ENCODE data around the gene YJU2.
A peak's percentile ranks its signal among the peaks of the same experiment; 100 is the strongest.

YJU2 gene

DNA sequence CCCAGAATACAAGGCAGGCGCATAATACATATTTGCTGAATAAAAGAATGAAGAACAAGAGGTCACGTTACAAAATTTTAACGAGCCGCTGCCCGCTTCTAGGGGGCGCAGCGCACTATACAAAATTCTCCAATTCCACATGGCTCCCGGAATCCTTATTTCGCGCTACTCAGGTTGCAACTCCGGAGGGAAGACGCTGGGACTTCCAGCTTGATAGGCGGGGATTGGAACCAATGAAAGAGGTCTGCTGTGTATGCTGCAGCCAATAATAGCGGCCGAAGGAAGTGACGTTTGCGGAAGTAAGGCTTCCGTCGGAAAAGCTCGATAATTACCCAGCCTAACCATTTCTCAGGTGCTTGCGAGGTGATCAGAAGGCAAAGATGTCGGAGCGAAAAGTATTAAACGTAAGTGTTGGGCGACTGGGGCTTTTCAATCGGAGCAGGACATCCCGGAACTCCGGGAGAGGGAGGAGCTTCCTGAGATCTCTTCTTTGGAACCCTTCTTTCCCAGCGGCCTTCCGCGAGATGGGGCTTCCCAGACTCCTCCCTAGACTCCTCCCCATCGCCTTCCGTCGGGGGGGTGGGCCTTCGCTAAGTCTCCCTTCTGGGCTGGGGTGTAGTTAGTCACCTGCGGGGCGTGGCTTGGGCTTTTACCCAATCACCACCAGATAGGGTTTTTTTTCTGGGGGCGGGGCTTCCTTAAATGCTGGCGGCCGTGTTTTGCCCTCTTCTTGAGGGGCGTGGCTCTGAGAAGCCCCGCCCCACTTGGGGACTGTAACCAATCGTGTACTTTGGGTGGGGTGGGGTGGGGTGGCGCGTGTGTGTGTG, at the start of gene YJU2:
Gene YJU2 (plus strand): TSS at position 314 of the 827 bp plus-strand sequence. CDS start 67 bp downstream, at position 381.
- peaks cover 9% of the 10 kb centered on the region for H3K36me3 Mint-ChIP-seq
- peak within 1 kb of the TSS; percentile 93 for H3K4me3 Mint-ChIP-seq
- peaks cover 2% of the 10 kb centered on the region for H3K9me3 Mint-ChIP-seq (ENCODE audit: low read depth)
- H3K4me1 Mint-ChIP-seq (ENCODE audit: low read depth): peaks cover 19% of the 10 kb centered on the region
- H3K27me3 Mint-ChIP-seq: peaks cover 2% of the 10 kb centered on the region
- H3K27ac Mint-ChIP-seq: peak within 1 kb of the TSS; percentile 97

GRCh38 chr19:4197228-4197624, 49.7 kb upstream of the YJU2 start:
- Mint-ChIP-seq H3K4me1 (ENCODE audit: low read depth) (peaks cover 12% of the 10 kb centered on the region), H3K36me3 (peaks cover 8% of the 10 kb centered on the region), H3K9me3 (ENCODE audit: low read depth) (no peaks in the 10 kb centered on the region), H3K27ac (peak overlapping the region; percentile 73), H3K27me3 (peaks cover 39% of the 10 kb centered on the region), H3K4me3 (peak overlapping the region; percentile 0)

- Mint-ChIP-seq H3K27me3 (peaks cover 39% of the 10 kb centered on the region), H3K36me3 (peaks cover 8% of the 10 kb centered on the region), H3K27ac (no peak overlapping the region), H3K4me1 (ENCODE audit: low read depth) (peaks cover 12% of the 10 kb centered on the region), H3K9me3 (ENCODE audit: low read depth) (no peaks in the 10 kb centered on the region), H3K4me3 (peak overlapping the region; percentile 0)
These were observed 49.0 kb upstream of the YJU2 start for GRCh38 chr19:4197625-4198466.

- Mint-ChIP-seq H3K4me1 (ENCODE audit: low read depth) (peaks cover 12% of the 10 kb centered on the region), H3K9me3 (ENCODE audit: low read depth) (no peaks in the 10 kb centered on the region), H3K4me3 (no peak overlapping the region), H3K36me3 (peaks cover 8% of the 10 kb centered on the region), H3K27ac (no peak overlapping the region), H3K27me3 (peaks cover 37% of the 10 kb centered on the region)
These were observed 48.3 kb upstream of the YJU2 start for GRCh38 chr19:4198467-4199126.

DNA sequence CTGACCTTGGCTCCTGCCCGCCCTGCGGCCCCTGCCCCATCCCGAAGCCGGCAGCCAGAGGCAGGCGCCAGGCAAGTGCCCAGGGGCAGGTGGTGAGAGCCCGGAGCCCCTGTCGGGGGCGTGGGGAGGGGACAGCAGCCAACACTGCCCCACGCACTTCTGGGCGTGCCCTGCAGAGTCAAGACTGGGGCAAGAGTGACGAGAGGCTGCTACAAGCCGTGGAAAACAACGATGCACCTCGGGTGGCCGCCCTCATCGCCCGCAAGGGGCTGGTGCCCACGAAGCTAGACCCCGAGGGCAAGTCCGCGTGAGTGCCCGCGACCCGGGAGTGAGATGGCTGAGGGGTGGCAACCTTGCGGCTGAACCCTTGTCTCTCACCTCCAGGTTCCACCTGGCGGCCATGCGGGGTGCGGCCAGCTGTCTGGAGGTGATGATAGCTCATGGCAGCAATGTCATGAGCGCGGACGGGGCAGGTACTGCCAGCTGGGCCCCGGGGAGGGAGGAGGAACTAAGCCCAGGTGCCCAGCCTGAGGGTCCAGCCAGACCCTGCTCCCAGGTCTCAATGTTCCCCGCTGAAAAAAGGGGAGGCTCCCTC, 47.1 kb upstream of the YJU2 start:
- peaks cover 28% of the 10 kb centered on the region for H3K27me3 Mint-ChIP-seq
- peaks cover 8% of the 10 kb centered on the region for H3K36me3 Mint-ChIP-seq

DNA sequence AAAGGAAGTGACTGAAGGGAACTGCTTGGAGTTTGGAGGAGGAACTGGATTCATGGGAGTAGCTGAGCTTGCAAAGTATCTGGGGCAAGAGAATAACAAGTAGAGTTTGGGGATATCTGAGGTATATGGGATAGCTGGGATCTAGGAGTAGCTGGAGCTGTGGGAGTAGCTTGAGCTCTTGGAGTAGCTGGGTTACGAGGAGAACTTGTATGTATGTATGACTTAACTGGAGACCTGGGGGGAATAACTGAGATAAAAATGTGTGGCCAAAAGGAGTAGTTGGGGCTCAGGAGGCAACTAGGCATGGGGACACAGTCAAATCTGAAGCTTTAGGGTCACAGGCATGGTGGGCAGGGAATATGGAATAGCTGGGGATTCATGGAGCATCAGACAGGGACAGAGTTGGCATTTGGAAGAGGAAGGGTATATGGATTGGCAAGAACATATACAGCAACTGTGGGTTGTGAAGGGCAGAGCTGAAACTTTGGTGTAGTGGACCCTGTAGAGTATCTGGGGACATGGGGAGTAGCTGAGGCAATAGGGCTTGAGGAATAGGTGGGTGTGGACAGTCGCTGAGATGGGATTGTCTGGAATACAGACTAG, 45.8 kb upstream of the YJU2 start:
- Mint-ChIP-seq H3K4me1 (ENCODE audit: low read depth) (peaks cover 12% of the 10 kb centered on the region), H3K27ac (no peak overlapping the region), H3K4me3 (no peak overlapping the region), H3K36me3 (peaks cover 8% of the 10 kb centered on the region), H3K27me3 (peaks cover 23% of the 10 kb centered on the region), H3K9me3 (ENCODE audit: low read depth) (no peaks in the 10 kb centered on the region)

More for the DNA sequence above, 47.1 kb upstream of the YJU2 start:
- no peak overlapping the region for H3K4me3 Mint-ChIP-seq
- no peaks in the 10 kb centered on the region for H3K9me3 Mint-ChIP-seq (ENCODE audit: low read depth)
- H3K4me1 Mint-ChIP-seq (ENCODE audit: low read depth): peaks cover 12% of the 10 kb centered on the region
- no peak overlapping the region for H3K27ac Mint-ChIP-seq

DNA sequence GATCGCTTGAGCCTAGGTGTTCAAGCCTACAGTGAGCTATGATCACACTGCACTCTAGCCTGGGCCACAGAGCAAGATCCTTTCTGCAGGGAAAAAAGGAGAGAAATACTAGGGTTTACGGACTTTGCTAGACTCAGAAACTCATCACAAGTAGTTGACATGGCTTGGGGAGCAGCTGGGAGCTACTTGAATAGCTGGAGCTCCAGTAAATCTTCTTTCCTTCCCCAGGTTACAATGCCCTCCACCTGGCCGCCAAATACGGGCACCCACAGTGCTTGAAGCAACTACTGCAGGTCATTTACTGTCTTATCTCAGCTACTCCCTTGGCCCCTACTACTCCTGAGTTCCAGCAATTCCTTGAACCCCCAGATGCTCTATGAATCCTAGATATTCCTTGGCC, 45.1 kb upstream of the YJU2 start:
- peaks cover 8% of the 10 kb centered on the region for H3K36me3 Mint-ChIP-seq
- H3K27me3 Mint-ChIP-seq: peaks cover 19% of the 10 kb centered on the region
- H3K27ac Mint-ChIP-seq: no peak overlapping the region
- no peaks in the 10 kb centered on the region for H3K9me3 Mint-ChIP-seq (ENCODE audit: low read depth)
- no peak overlapping the region for H3K4me3 Mint-ChIP-seq
- H3K4me1 Mint-ChIP-seq (ENCODE audit: low read depth): peaks cover 12% of the 10 kb centered on the region

DNA sequence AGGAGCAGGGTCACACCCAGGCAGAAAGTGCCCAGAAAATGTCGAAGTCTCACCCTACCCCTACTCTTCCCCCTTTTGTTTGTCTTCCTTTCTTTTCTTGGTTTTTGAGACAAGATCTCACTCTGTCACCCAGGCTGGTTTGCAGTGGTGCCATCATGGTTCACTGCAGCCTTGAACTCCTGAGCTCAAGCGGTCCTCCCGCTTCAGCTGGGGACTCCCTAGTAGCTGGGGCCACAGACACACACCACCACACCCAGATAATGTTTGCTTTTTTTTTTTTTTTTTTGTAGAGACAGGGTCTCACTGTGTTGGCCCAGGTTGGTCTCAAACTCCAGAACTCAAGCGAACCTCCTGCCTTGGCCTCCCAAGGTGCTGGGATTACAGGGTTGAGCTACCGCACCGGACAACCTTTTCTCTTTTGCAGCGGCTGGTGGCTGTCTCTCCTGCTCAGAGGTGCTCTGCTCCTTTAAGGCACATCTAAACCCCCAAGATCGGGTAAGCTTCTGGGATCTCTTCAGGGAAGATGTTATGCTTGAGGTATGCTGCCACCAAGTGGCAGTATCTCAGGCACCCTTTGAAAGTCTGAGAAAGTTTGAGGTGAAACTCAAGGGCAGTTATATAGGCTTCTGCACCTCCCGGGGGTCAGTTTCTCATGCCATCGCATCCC, 39.9 kb upstream of the YJU2 start:
- Mint-ChIP-seq H3K27ac (no peak overlapping the region), H3K27me3 (no peaks in the 10 kb centered on the region), H3K4me1 (ENCODE audit: low read depth) (no peaks in the 10 kb centered on the region), H3K9me3 (ENCODE audit: low read depth) (no peaks in the 10 kb centered on the region), H3K36me3 (no peaks in the 10 kb centered on the region), H3K4me3 (no peak overlapping the region)

DNA sequence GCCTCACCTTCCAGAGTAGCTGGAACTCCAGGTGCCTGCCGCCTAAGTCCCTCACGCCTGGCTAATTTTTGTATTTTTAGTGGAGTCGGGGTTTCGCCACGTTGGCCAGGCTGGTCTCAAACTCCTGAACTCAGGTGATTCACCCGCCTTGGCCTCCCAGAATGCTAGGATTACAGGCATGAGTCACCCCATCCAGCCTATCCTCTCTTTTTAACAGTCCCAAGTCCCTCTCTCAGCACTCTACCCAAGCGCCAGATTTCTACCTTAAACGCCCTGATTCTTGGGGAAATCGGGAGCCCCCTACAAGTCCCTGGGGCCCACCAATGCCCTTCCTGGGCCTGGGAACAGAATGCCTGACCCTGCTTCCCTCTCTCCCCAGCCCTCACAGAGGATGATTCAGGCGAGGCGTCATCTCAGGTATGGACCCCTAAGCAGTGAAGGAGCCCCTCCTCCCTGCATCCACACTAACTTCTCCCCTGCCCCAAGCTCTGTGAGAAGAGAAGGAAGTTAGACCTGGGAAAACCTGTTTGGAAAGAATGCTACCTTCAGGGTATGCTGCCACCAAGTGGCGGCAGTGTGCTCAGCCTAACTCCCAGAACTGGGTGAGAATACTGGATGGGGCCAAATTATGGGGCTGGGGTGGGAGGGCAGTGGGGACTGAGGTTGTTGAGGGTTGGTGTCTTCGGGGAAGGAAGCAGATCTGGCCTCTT, 38.3 kb upstream of the YJU2 start:
- Mint-ChIP-seq H3K27me3 (no peaks in the 10 kb centered on the region), H3K27ac (no peak overlapping the region), H3K4me3 (no peak overlapping the region), H3K36me3 (no peaks in the 10 kb centered on the region), H3K9me3 (ENCODE audit: low read depth) (no peaks in the 10 kb centered on the region), H3K4me1 (ENCODE audit: low read depth) (no peaks in the 10 kb centered on the region)

DNA sequence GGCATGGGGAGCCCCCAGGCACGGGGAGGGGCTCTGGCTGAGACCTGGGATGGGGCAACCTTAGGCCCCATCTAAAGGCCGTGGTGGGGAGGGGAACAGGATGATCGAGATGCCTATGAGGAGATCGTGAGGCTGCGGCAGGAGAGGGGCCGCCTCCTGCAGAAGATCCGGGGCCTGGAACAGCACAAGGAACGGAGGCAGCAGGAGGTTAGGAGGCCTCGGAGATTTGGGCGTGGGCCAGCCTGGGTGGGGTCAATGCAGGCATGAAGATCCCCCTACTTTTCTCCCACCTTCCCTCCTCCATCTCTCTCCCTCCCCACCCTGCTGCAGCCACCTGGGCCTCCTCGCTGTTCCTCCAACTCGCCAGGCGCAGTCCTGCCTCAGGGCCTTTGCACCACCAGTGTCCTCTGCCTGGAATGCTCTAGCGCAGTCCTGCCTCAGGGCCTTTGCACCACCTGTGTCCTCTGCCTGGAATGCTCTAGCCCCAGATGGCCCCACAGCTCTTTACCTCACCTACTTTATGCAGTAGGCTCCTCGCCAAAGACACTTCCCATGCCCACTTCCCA, 36.6 kb upstream of the YJU2 start:
- Mint-ChIP-seq H3K27ac (no peak overlapping the region), H3K4me1 (ENCODE audit: low read depth) (no peaks in the 10 kb centered on the region)

GRCh38 chr19:4213116-4213515, 33.8 kb upstream of the YJU2 start:
- H3K36me3 Mint-ChIP-seq: no peaks in the 10 kb centered on the region
- no peaks in the 10 kb centered on the region for H3K9me3 Mint-ChIP-seq (ENCODE audit: low read depth)
- no peaks in the 10 kb centered on the region for H3K4me1 Mint-ChIP-seq (ENCODE audit: low read depth)
- no peak overlapping the region for H3K4me3 Mint-ChIP-seq
- H3K27me3 Mint-ChIP-seq: no peaks in the 10 kb centered on the region
- no peak overlapping the region for H3K27ac Mint-ChIP-seq

More for the DNA sequence above, 36.6 kb upstream of the YJU2 start:
- no peaks in the 10 kb centered on the region for H3K36me3 Mint-ChIP-seq
- no peak overlapping the region for H3K4me3 Mint-ChIP-seq
- no peaks in the 10 kb centered on the region for H3K27me3 Mint-ChIP-seq
- H3K9me3 Mint-ChIP-seq (ENCODE audit: low read depth): no peaks in the 10 kb centered on the region

DNA sequence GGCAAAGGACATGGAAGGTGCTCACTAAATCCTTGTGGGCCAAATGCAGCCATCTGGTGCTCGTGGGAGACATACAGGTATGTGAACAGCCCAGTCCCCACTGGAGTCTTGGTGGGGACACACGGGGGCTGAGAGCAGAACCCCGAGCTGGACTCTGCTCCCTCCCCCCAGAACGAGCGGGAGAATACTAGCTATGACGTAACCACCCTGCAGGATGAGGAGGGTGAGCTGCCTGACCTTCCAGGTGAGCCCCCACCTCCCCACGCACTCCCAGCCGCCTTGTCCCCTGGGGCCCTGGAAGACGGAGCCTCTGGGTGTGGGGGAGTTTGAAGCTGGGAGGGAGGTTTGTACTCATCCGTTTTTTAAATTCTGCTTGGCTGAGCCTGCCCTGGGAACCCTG, 31.1 kb upstream of the YJU2 start:
- no peak overlapping the region for H3K4me3 Mint-ChIP-seq
- no peaks in the 10 kb centered on the region for H3K27me3 Mint-ChIP-seq
- H3K27ac Mint-ChIP-seq: no peak overlapping the region
- H3K9me3 Mint-ChIP-seq (ENCODE audit: low read depth): no peaks in the 10 kb centered on the region
- no peaks in the 10 kb centered on the region for H3K36me3 Mint-ChIP-seq
- no peaks in the 10 kb centered on the region for H3K4me1 Mint-ChIP-seq (ENCODE audit: low read depth)

- no peak overlapping the region for H3K4me3 Mint-ChIP-seq
- H3K9me3 Mint-ChIP-seq (ENCODE audit: low read depth): no peaks in the 10 kb centered on the region
- H3K27me3 Mint-ChIP-seq: no peaks in the 10 kb centered on the region
- H3K4me1 Mint-ChIP-seq (ENCODE audit: low read depth): no peaks in the 10 kb centered on the region
- no peaks in the 10 kb centered on the region for H3K36me3 Mint-ChIP-seq
- H3K27ac Mint-ChIP-seq: no peak overlapping the region
These were observed 30.0 kb upstream of the YJU2 start for GRCh38 chr19:4216846-4217245.
